GM12864 (cell line): ENCODE results near the gene ASB8.

Source experiments
- DNase-seq: peaks from one replicate; pipeline ENCODE4 v3.0.0-alpha.2; 2011; ENCODE audit warnings: low read depth
- H3K4me3 ChIP-seq: 2 replicates; pipeline ENCODE4 v1.5.1; 2011; ENCODE audit warnings: mild to moderate bottlenecking, low read depth, low read length, control low read depth
- CTCF ChIP-seq: IDR thresholded peaks from 2 replicates; pipeline ENCODE4 v1.5.1; 2011; ENCODE audit warnings: low read depth, mild to moderate bottlenecking, moderate library complexity, low read length, control low read depth, inconsistent platforms; ENCODE audit errors: missing control alignments

The ASB8 gene

GRCh38 chr12:48176417-48176751 lies 19.1 kb upstream of the ASB8 start:
- no peak overlapping the region for H3K4me3 ChIP-seq
- no peak for TF ChIP-seq CTCF
- DNase-seq = no peak

GRCh38 chr12:48175613-48176416 lies 18.5 kb upstream of the ASB8 start:
- DNase-seq = no peak
- H3K4me3 ChIP-seq = no peak overlapping the region
- TF ChIP-seq CTCF = no peak

GRCh38 chr12:48169011-48169410 lies 11.7 kb upstream of the ASB8 start:
- TF ChIP-seq CTCF = no peak
- DNase-seq = no peak
- H3K4me3 ChIP-seq = no peak overlapping the region

- no peak overlapping the region for H3K4me3 ChIP-seq
- TF ChIP-seq CTCF = peak; percentile 94
- peak; percentile 42 for DNase-seq
Observed at GRCh38 chr12:48165089-48165981, 8.0 kb upstream of the ASB8 start.

- H3K4me3 ChIP-seq = no peak overlapping the region
- DNase-seq = no peak
- no peak for TF ChIP-seq CTCF
Observed at GRCh38 chr12:48164451-48164850, 7.1 kb upstream of the ASB8 start.

GRCh38 chr12:48163150-48163747 lies 5.9 kb upstream of the ASB8 start:
- TF ChIP-seq CTCF = no peak
- H3K4me3 ChIP-seq = no peak overlapping the region
- no peak for DNase-seq
